Right lung (tissue), 5 donors: ENCODE data around the gene TMEM213. TPM values are rescaled to one million over a fixed set of nuclear protein-coding genes. Genes with fewer than 3 reads are reported as not detected.
A peak's percentile ranks its signal among the peaks of the same experiment; 100 is the strongest.

Experiments
- DNase-seq, 2 donors: peaks; one replicate each; pipeline ENCODE4 v3.0.0-alpha.2; 2013
- polyA plus RNA-seq, 5 donors: library from polyadenylated mRNA; unstranded; fragments of 120-200 nt; gene quantifications; one replicate each; pipeline versions ENCODE4 v1.2.1 to v1.2.3, GENCODE V29; 2013; ENCODE audit warnings: inconsistent platforms in 1 of 5, low replicate concordance in 1 of 5; ENCODE audit not compliant: insufficient read length in 5 of 5, insufficient read depth in 1 of 5

Gene TMEM213
- polyA plus RNA-seq, 5 donors: 0.40 to 0.99 (median 0.57) TPM

- DNase-seq: no peak
These were observed 75.6 kb downstream of the TMEM213 start for GRCh38 chr7:138873220-138873892.

GRCh38 chr7:138875794-138876193 is 78.0 kb downstream of the TMEM213 start:
- DNase-seq: no peak

- DNase-seq: no peak
These were observed 78.5 kb downstream of the TMEM213 start for GRCh38 chr7:138876326-138876725.

GRCh38 chr7:138878051-138878450 is 80.3 kb downstream of the TMEM213 start:
- DNase-seq: no peak

- no peak for DNase-seq
These were observed 81.1 kb downstream of the TMEM213 start for GRCh38 chr7:138878856-138879255.

- no peak for DNase-seq
These were observed 81.6 kb downstream of the TMEM213 start for GRCh38 chr7:138879356-138879755.

GRCh38 chr7:138880881-138881578 is 83.2 kb downstream of the TMEM213 start:
- DNase-seq: no peak

- no peak for DNase-seq
These were observed 83.9 kb downstream of the TMEM213 start for GRCh38 chr7:138881579-138882188.

- DNase-seq: no peak
These were observed 84.5 kb downstream of the TMEM213 start for GRCh38 chr7:138882249-138882648.

- no peak for DNase-seq
These were observed 87.8 kb downstream of the TMEM213 start for GRCh38 chr7:138885383-138886147.

GRCh38 chr7:138886501-138886917 is 88.7 kb downstream of the TMEM213 start:
- DNase-seq: peak; percentile 27 to 48

- DNase-seq: no peak
These were observed 89.4 kb downstream of the TMEM213 start for GRCh38 chr7:138887085-138887710.

Other genes starting within 250 kb of the TMEM213 start
- gene SVOPL, start 96.6 kb upstream of the TMEM213 start, polyA plus RNA-seq: 1 to 10 TPM; 1.6 to 4.7 (median 2.7) TPM
- 1 to 10 TPM in 1 of 5 donors, under 1 TPM in 4; 0.31 to 1.1 (median 0.69) TPM for gene ATP6V0A4, start 202 bp downstream of the TMEM213 start, polyA plus RNA-seq
- gene KIAA1549, start 183.4 kb downstream of the TMEM213 start, polyA plus RNA-seq: 10 to 100 TPM; 11.5 to 14.7 (median 14.5) TPM
- gene ZC3HAV1L, start 238.0 kb downstream of the TMEM213 start, polyA plus RNA-seq: 10 to 100 TPM; 15.5 to 27.7 (median 22.3) TPM